IMR-90 (cell line): Measurements from ENCODE around the gene CLP1. TPM values are rescaled to one million over a fixed set of nuclear protein-coding genes. Genes with fewer than 3 reads are reported as not detected.

Source experiments
- ATAC-seq: fragments of 200-7000 bp; cut with Tn5 transposase; 2 replicates; pipeline ENCODE4 v1.9.1; 2020; ENCODE audit warnings: low read depth, mild to moderate bottlenecking, moderate library complexity
- BruUV-seq: library from RNA; stranded (reverse); fragments of 400-500 nt; replicated peaks from 2 replicates; lab custom pipeline; 2021; lab: Mats Ljungman, UMichigan
- CTCF ChIA-PET: fragments of 300-600 bp; formaldehyde crosslinking; extraction: SDS; loops from one replicate; lab custom pipeline; 2021; ENCODE audit warnings: antibody characterized with exemption; lab: Yijun Ruan, JAX
- POLR2A ChIA-PET: fragments of 300-600 bp; sonication (Branson Sonifier 250); formaldehyde crosslinking; loops from one replicate; lab custom pipeline; 2022; ENCODE audit warnings: antibody characterized with exemption; ENCODE audit not compliant: unreplicated experiment; lab: Charles Lee
- DNase-seq: peaks from one replicate; pipeline ENCODE4 v3.0.0; 2013
- H2AFZ ChIP-seq: replicated peaks from 2 replicates; pipeline ENCODE3; 2013; ENCODE audit warnings: low read length, mild to moderate bottlenecking; ENCODE audit not compliant: poor library complexity
- H2AK5ac ChIP-seq: 2 replicates; pipeline ENCODE4 v1.6.1; 2013; ENCODE audit warnings: low read depth, low read length, inconsistent platforms
- H2AK9ac ChIP-seq: replicated peaks from 2 replicates; pipeline ENCODE3; 2013; ENCODE audit warnings: mild to moderate bottlenecking, low read depth, low read length, moderate library complexity; ENCODE audit not compliant: poor library complexity
- H2BK120ac ChIP-seq: 2 replicates; pipeline ENCODE4 v1.6.1; 2013; ENCODE audit warnings: low read depth, low read length, inconsistent platforms
- H2BK15ac ChIP-seq: 3 replicates; pipeline ENCODE4 v1.6.1; 2013; ENCODE audit warnings: low read depth, low read length, inconsistent platforms
- H2BK20ac ChIP-seq: 2 replicates; pipeline ENCODE4 v1.6.1; 2013; ENCODE audit warnings: low read depth, mild to moderate bottlenecking, inconsistent platforms, low read length, moderate library complexity
- H2BK5ac ChIP-seq: 2 replicates; pipeline ENCODE4 v1.6.1; 2013; ENCODE audit warnings: mild to moderate bottlenecking, low read depth, low read length, inconsistent platforms; ENCODE audit not compliant: poor library complexity, severe bottlenecking
- H3K14ac ChIP-seq: replicated peaks from 2 replicates; pipeline ENCODE4 v1.6.1; 2013; ENCODE audit warnings: low read depth, low read length, inconsistent platforms
- H3K18ac ChIP-seq: 2 replicates; pipeline ENCODE4 v1.6.1; 2013; ENCODE audit warnings: low read depth, low read length, control low read depth
- H3K23ac ChIP-seq: 2 replicates; pipeline ENCODE4 v1.6.1; 2013; ENCODE audit warnings: low read depth, low read length, inconsistent platforms
- H3K27ac ChIP-seq: 2 replicates; pipeline ENCODE4 v1.5.1; 2013; ENCODE audit warnings: mild to moderate bottlenecking, control low read depth, low read length; ENCODE audit not compliant: insufficient read depth
- H3K27me3 ChIP-seq: 2 replicates; pipeline ENCODE4 v1.6.1; 2013; ENCODE audit warnings: low read length; ENCODE audit not compliant: control insufficient read depth, insufficient read depth
- H3K36me3 ChIP-seq: 2 replicates; pipeline ENCODE4 v1.6.1; 2013; ENCODE audit warnings: low read length, mixed read lengths; ENCODE audit not compliant: control insufficient read depth, insufficient read depth
- H3K4ac ChIP-seq: 2 replicates; pipeline ENCODE4 v1.6.1; 2013; ENCODE audit warnings: low read depth, low read length, inconsistent platforms
- H3K4me1 ChIP-seq: 2 replicates; pipeline ENCODE4 v1.6.1; 2013; ENCODE audit warnings: low read length, mixed read lengths; ENCODE audit not compliant: control insufficient read depth, insufficient read depth
- H3K4me2 ChIP-seq: 2 replicates; pipeline ENCODE4 v1.6.1; 2013; ENCODE audit warnings: low read depth, mild to moderate bottlenecking, control low read depth, low read length, moderate library complexity
- H3K4me3 ChIP-seq: 2 replicates; pipeline ENCODE4 v1.5.1; 2013; ENCODE audit warnings: low read depth, mild to moderate bottlenecking, control low read depth, low read length, moderate library complexity; ENCODE audit not compliant: insufficient read depth
- H3K56ac ChIP-seq: 2 replicates; pipeline ENCODE4 v1.6.1; 2013; ENCODE audit warnings: low read length, inconsistent platforms; ENCODE audit not compliant: insufficient read depth; ENCODE audit errors: extremely low read depth
- H3K79me1 ChIP-seq, 2 experiments: 2 replicates each; pipeline ENCODE4 v1.6.1; 2013; ENCODE audit warnings: low read length in 2 of 2, inconsistent platforms in 1 of 2, low read depth in 1 of 2
- H3K9ac ChIP-seq: 2 replicates; pipeline ENCODE4 v1.6.1; 2013; ENCODE audit warnings: low read depth, low read length, control low read depth
- H3K9me1 ChIP-seq: 2 replicates; pipeline ENCODE4 v1.6.1; 2013; ENCODE audit warnings: low read length, inconsistent platforms; ENCODE audit not compliant: insufficient read depth
- H3K9me3 ChIP-seq: 2 replicates; pipeline ENCODE4 v1.6.1; 2013; ENCODE audit warnings: low read length; ENCODE audit not compliant: control insufficient read depth, insufficient read depth
- H4K20me1 ChIP-seq: 2 replicates; pipeline ENCODE4 v1.6.1; 2013; ENCODE audit warnings: low read length, inconsistent platforms; ENCODE audit not compliant: insufficient read depth
- H4K5ac ChIP-seq: 2 replicates; pipeline ENCODE4 v1.6.1; 2013; ENCODE audit warnings: mild to moderate bottlenecking, low read depth, low read length, control low read depth
- H4K8ac ChIP-seq, 2 experiments: 2 replicates each; pipeline ENCODE4 v1.6.1; 2013; ENCODE audit warnings: low read depth in 2 of 2, low read length in 2 of 2, control low read depth in 1 of 2, inconsistent platforms in 1 of 2
- H4K91ac ChIP-seq: 2 replicates; pipeline ENCODE4 v1.6.1; 2013; ENCODE audit warnings: low read depth, low read length, inconsistent platforms; ENCODE audit not compliant: insufficient read depth
- BHLHE40 ChIP-seq: fragments of 150-350 bp; IDR thresholded peaks from 2 replicates; pipeline ENCODE4 v1.6.1; 2016; ENCODE audit warnings: mild to moderate bottlenecking, low read depth, low read length
- CEBPB ChIP-seq: IDR thresholded peaks from 2 replicates; pipeline ENCODE4 v1.6.1; 2012; ENCODE audit warnings: low read depth, low read length, improper control_type of control experiment
- CTCF ChIP-seq: conservative IDR thresholded peaks from 2 replicates; pipeline ENCODE4 v1.5.1; 2012; ENCODE audit warnings: mild to moderate bottlenecking, low read depth, low read length, improper control_type of control experiment
- FOS ChIP-seq: fragments of 150-350 bp; IDR thresholded peaks from 2 replicates; pipeline ENCODE4 v1.6.1; 2016; ENCODE audit warnings: low read depth, low read length
- MAFK ChIP-seq: IDR thresholded peaks from 2 replicates; pipeline ENCODE4 v1.6.1; 2012; ENCODE audit warnings: low read depth, low read length, improper control_type of control experiment
- MAZ ChIP-seq: IDR thresholded peaks from 2 replicates; pipeline ENCODE4 v1.6.1; 2012; ENCODE audit warnings: low read depth, mild to moderate bottlenecking, low read length, improper control_type of control experiment, moderate library complexity, borderline replicate concordance
- MXI1 ChIP-seq: IDR thresholded peaks from 2 replicates; pipeline ENCODE4 v1.6.1; 2012; ENCODE audit warnings: low read depth, mild to moderate bottlenecking, low read length, moderate library complexity, borderline replicate concordance
- POLR2A ChIP-seq: IDR thresholded peaks from 2 replicates; pipeline ENCODE4 v1.6.1; 2012; ENCODE audit warnings: mild to moderate bottlenecking, low read depth, low read length
- RAD21 ChIP-seq: IDR thresholded peaks from 2 replicates; pipeline ENCODE4 v1.6.1; 2012; ENCODE audit warnings: low read length, improper control_type of control experiment
- RCOR1 ChIP-seq: IDR thresholded peaks from 2 replicates; pipeline ENCODE4 v1.6.1; 2012; ENCODE audit warnings: mild to moderate bottlenecking, low read length, improper control_type of control experiment; ENCODE audit not compliant: insufficient replicate concordance
- SMC3 ChIP-seq: fragments of 150-350 bp; IDR thresholded peaks from 2 replicates; pipeline ENCODE4 v1.6.1; 2016; ENCODE audit warnings: low read depth, mild to moderate bottlenecking, antibody characterized with exemption, low read length, moderate library complexity
- USF2 ChIP-seq: fragments of 150-350 bp; IDR thresholded peaks from 2 replicates; pipeline ENCODE4 v1.6.1; 2017; ENCODE audit warnings: mild to moderate bottlenecking, antibody characterized with exemption, low read length, low read depth
- WGBS, 2 experiments: methylation state at CpG; one replicate each; pipeline versions ENCODE4 v1.1.5 to v1.1.7; 2013; ENCODE audit warnings: missing lambda C conversion rate in 2 of 2; ENCODE audit not compliant: insufficient read length in 1 of 2; ENCODE audit errors: extremely low coverage in 2 of 2; 5-methylcytosine and 5-hydroxymethylcytosine counted together
- dilution Hi-C: fragments of 300-500 bp; cut with HindIII; formaldehyde crosslinking; loops from one replicate; pipeline ENCODE4 v1.14.3; 2018; ENCODE audit warnings: low sequenced_read_pairs; ENCODE audit not compliant: unreplicated experiment
- in situ Hi-C: fragments of 300-500 bp; cut with MboI; formaldehyde crosslinking; loops from 3 replicates; pipeline ENCODE4 v1.14.3; 2019; ENCODE audit warnings: low sequenced_read_pairs, inconsistent platforms, mixed read lengths
- intact Hi-C: fragments of 100-400 bp; cut with micrococcal nuclease; formaldehyde crosslinking; loops from 2 replicates; pipeline ENCODE4 v1.10.0; 2022
- polyA plus RNA-seq, 3 experiments: library from polyadenylated mRNA; depleted of rRNA; stranded (reverse); fragments of >200 nt; gene quantifications; 2 replicates each; pipeline ENCODE4 v1.2.3, GENCODE V29; 2012; ENCODE audit warnings: low replicate concordance in 1 of 3
- total RNA-seq: library from RNA; depleted of rRNA; stranded (reverse); fragments of >200 nt; gene quantifications from 2 replicates; pipeline ENCODE4 v1.2.3, GENCODE V29; 2012

Gene CLP1
- total and polyA plus RNA-seq, 2 of the 4 experiments (the other 2 are of a cell fraction) = 16.5 to 24.0 TPM

- peak; percentile 97 for TF ChIP-seq BHLHE40
- no peak for TF ChIP-seq MAFK
These were observed 9.7 kb downstream of the CLP1 start (continued) for GRCh38 chr11:57667117-57667735.

GRCh38 chr11:57667736-57668433, 10.3 kb downstream of the CLP1 start, which contains the start of gene ZDHHC5:
Gene ZDHHC5 (plus strand): TSS chr11:57668114. CDS start chr11:57673091, 4,977 bp downstream.
- peak within 1 kb of the TSS; percentile 99 for H3K56ac ChIP-seq
- peaks cover 0 to 21% of the 10 kb centered on the region in 2 experiments; a peak in 2 of 4 replicates for H3K79me1 ChIP-seq
- H2BK120ac ChIP-seq = peak within 1 kb of the TSS; percentile 100
- peaks cover 9% of the 10 kb centered on the region for H3K36me3 ChIP-seq
- peak within 1 kb of the TSS; percentile 99 for H2BK20ac ChIP-seq
- intact Hi-C loops = loop anchor here (5.0 kb wide), 2 partner anchors 649 to 854 kb away; no protein-coding TSS in a partner anchor
- dilution Hi-C loops = no loop called here
- DNase-seq = peak; percentile 100
- peak within 1 kb of the TSS; percentile 100 for H3K23ac ChIP-seq
- WGBS, 2 experiments = 0% methylated on average over 72 of the region's 96 CpGs; no CpG with 5 or more reads in 1 of the 2 experiments
- peak within 1 kb of the TSS; percentile 91; the same call in 2 of the 3 replicates for H2BK15ac ChIP-seq
- peak within 1 kb of the TSS; percentile 90 for H3K4me2 ChIP-seq
- peak within 1 kb of the TSS; percentile 95 for H4K5ac ChIP-seq
- in situ Hi-C loops = no loop called here
- no peaks in the 10 kb centered on the region for H3K9me3 ChIP-seq
- H2BK5ac ChIP-seq = peak within 1 kb of the TSS; percentile 96
- H4K8ac ChIP-seq = peak within 1 kb of the TSS; percentile 81 to 96
- H3K14ac ChIP-seq = peak within 1 kb of the TSS; percentile 99
- peak; percentile 89 for ATAC-seq
- H3K9ac ChIP-seq = peak within 1 kb of the TSS; percentile 99
- H3K4me1 ChIP-seq = peaks cover 2% of the 10 kb centered on the region; the same call in 1 of the 2 replicates
- H4K20me1 ChIP-seq = peaks cover 9% of the 10 kb centered on the region
- H4K91ac ChIP-seq = peak within 1 kb of the TSS; percentile 94
- ChIA-PET CTCF (no interaction called here), POLR2A (interaction anchor here (0.6 kb wide), 1 partner anchor 979 kb away, joined by 3 read pairs; no protein-coding TSS in a partner anchor)
- H2AK9ac ChIP-seq = peak within 1 kb of the TSS; percentile 94
- H2AK5ac ChIP-seq = peak within 1 kb of the TSS; percentile 90
- peak within 1 kb of the TSS; percentile 98 for H3K4ac ChIP-seq
- no peaks in the 10 kb centered on the region for H3K27me3 ChIP-seq
- peak within 1 kb of the TSS; percentile 93 for H2AFZ ChIP-seq
- H3K27ac ChIP-seq = peak within 1 kb of the TSS; percentile 94
- H3K9me1 ChIP-seq = no peaks in the 10 kb centered on the region
- H3K18ac ChIP-seq = peak within 1 kb of the TSS; percentile 96
- H3K4me3 ChIP-seq = peak within 1 kb of the TSS; percentile 98
- BruUV-seq = no TSS peak
- TF ChIP-seq RAD21 (peak; percentile 27), FOS (no peak), SMC3 (peak; percentile 45), MAZ (peak; percentile 99), CTCF (peak; percentile 57), USF2 (no peak), POLR2A (peak; percentile 93), RCOR1 (peak; percentile 31), MXI1 (peak; percentile 88; the same call in 1 of the 2 replicates), CEBPB (no peak), MAFK (no peak), BHLHE40 (no peak)
